Spleen (tissue), 11 donors: ENCODE results near the gene CCDC134. TPM values are rescaled to one million over a fixed set of nuclear protein-coding genes. Genes with fewer than 3 reads are reported as not detected.

Experiments used
- DNase-seq: peaks from one replicate; pipeline ENCODE4 v3.0.0-alpha.2; 2020
- H3K27ac ChIP-seq, 8 donors: fragments of 200-600 bp; sonication (generic) in 7 of 8; 1 replicate in 4 of 8; 2 replicates in 4 of 8; pipeline versions ENCODE4 v1.5.0 to v1.8.0; 2016 to 2021; ENCODE audit warnings: inconsistent platforms in 4 of 8, mild to moderate bottlenecking in 4 of 8, moderate library complexity in 1 of 8
- H3K27me3 ChIP-seq, 7 donors: fragments of 200-600 bp; sonication (generic) in 6 of 7; replicated peaks in 1 of 7; 1 replicate in 4 of 7; 2 replicates in 3 of 7; pipeline versions ENCODE4 v1.5.0 to v1.8.0; 2016 to 2021; ENCODE audit warnings: inconsistent platforms in 3 of 7, mild to moderate bottlenecking in 1 of 7
- H3K36me3 ChIP-seq, 6 donors: fragments of 200-600 bp; sonication (generic) in 5 of 6; 1 replicate in 4 of 6; 2 replicates in 2 of 6; pipeline versions ENCODE4 v1.5.0 to v1.8.0; 2016 to 2021; ENCODE audit warnings: inconsistent platforms in 2 of 6
- H3K4me1 ChIP-seq, 6 donors: fragments of 200-600 bp; sonication (generic) in 5 of 6; 1 replicate in 3 of 6; 2 replicates in 3 of 6; pipeline versions ENCODE4 v1.5.0 to v1.8.0; 2016 to 2021; ENCODE audit warnings: inconsistent platforms in 3 of 6
- H3K4me3 ChIP-seq, 8 donors: fragments of 200-600 bp; sonication (generic) in 7 of 8; 1 replicate in 4 of 8; 2 replicates in 4 of 8; pipeline versions ENCODE4 v1.5.0 to v1.8.0; 2016 to 2021; ENCODE audit warnings: inconsistent platforms in 4 of 8, mild to moderate bottlenecking in 4 of 8, moderate library complexity in 2 of 8
- H3K9me3 ChIP-seq, 8 donors: fragments of 200-600 bp; sonication (generic) in 7 of 8; 1 replicate in 4 of 8; 2 replicates in 4 of 8; pipeline versions ENCODE4 v1.5.0 to v1.8.0; 2016 to 2021; ENCODE audit warnings: inconsistent platforms in 4 of 8
- POLR2A ChIP-seq, 3 donors: fragments of 450-650 bp; IDR thresholded peaks; one replicate each; pipeline ENCODE4 v1.5.1; 2017; ENCODE audit warnings: antibody characterized with exemption in 3 of 3, mild to moderate bottlenecking in 1 of 3
- POLR2AphosphoS5 ChIP-seq, 3 donors: sonication (generic); formaldehyde crosslinking; IDR thresholded peaks; one replicate each; pipeline ENCODE4 v1.5.1; 2017; ENCODE audit warnings: antibody characterized with exemption in 3 of 3
- WGBS, 5 donors: extraction: QIAGEN DNeasy Blood & Tissue Kit in 3 of 5; methylation state at CpG; one replicate each; pipeline versions ENCODE4 v1.1.5 to v1.1.7; 2013 to 2018; 5-methylcytosine and 5-hydroxymethylcytosine counted together
- intact Hi-C: fragments of 100-400 bp; cut with DNase I; formaldehyde crosslinking; loops from one replicate; pipeline ENCODE4 v1.15.0; 2023; ENCODE audit warnings: low total_unique reads
- polyA plus RNA-seq, 3 donors: library from polyadenylated mRNA; stranded (reverse); fragments of 200-250 nt; gene quantifications; one replicate each; pipeline ENCODE4 v1.2.1, GENCODE V29; 2013
- total RNA-seq, 7 donors: library from RNA; depleted of rRNA in 3 of 7; stranded (reverse); fragments of >200 nt in 3 of 7; fragmentation: NEBNext Ultra II Directional in 4 of 7; extraction: Animal tissue kit (Norgen Biotek cat#: 25700) in 4 of 7; gene quantifications; one replicate each; pipeline versions ENCODE4 v1.1.0 to v1.2.1, GENCODE V29; 2016 to 2021
- TF ChIP-seq, protein P1 (sequence below), 11 experiments: fragments of 200-600 bp in 7 of 11; fragments of 450-650 bp in 4 of 11; sonication (generic) in 4 of 11; IDR thresholded peaks in 8 of 11; conservative IDR thresholded peaks in 3 of 11; 1 replicate in 7 of 11; 2 replicates in 4 of 11; pipeline versions ENCODE4 v1.4.0 to v1.8.0; 2016 to 2021; ENCODE audit warnings: antibody characterized with exemption in 11 of 11, inconsistent platforms in 4 of 11, mild to moderate bottlenecking in 1 of 11
- donor health status: healthy with polysubstance abuse.
- donor health status: DM: no; HTN: no; CAD: no; lungs with moderate emphysema.
- donor health status: DM: no; HTN: no; CAD: no.
- donor health status: Bipolar disorder and iron deficiency.
- donor health status: healthy.
- donor health status: DM: no; HTN: no; CAD: no.
- donor health status: DM: yes; HTN: yes; CAD: no.

The CCDC134 gene
- total and polyA plus RNA-seq, 10 donors: 0.54 to 11.8 (median 9.3) TPM

DNA sequence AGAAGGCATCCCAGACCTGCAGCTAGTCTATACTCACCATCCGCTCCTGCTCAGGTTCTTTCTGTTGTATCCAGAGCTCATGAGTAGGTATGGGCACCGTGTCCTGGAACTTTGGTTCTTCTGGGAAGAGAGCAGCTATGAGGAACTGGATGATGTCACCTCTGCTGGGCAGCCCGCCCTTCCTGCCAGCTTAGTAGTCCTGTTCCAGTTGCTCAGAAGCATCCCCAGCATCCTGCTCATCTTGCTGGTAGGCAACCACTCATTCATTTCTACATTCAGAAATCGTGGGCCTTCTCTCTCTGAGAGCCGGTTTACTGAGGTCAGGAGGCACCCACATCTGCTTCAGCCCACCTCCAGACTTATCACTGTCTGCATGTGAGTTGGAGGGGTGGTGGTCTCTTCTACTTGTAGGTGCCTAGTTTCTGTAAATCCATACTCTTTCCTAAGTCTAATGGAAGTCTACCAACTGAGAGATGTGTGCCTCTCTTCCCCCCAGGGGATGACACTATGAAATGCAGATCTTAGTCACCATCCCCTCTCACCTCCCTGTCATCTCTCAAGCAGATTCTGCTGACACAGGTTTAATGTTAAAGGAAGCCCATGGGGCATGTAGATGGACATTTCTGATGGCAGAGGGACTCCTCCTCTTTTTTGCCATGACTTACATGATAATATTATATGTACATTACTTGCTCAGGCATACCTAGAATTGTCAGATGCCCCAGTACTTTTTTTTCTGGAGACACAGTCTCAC lies 29.6 kb upstream of the CCDC134 start:
- Histone ChIP-seq H3K36me3 (no peaks in the 10 kb centered on the region), H3K27ac (no peak overlapping the region), H3K27me3 (no peaks in the 10 kb centered on the region), H3K9me3 (no peaks in the 10 kb centered on the region), H3K4me1 (peaks cover 0 to 4% (median 0%) of the 10 kb centered on the region in 6 donors), H3K4me3 (no peak overlapping the region)
- DNase-seq: no peak
- no peak for TF ChIP-seq POLR2A (IDR thresholded peaks at IDR 0.05)
- TF ChIP-seq, protein P1, sequence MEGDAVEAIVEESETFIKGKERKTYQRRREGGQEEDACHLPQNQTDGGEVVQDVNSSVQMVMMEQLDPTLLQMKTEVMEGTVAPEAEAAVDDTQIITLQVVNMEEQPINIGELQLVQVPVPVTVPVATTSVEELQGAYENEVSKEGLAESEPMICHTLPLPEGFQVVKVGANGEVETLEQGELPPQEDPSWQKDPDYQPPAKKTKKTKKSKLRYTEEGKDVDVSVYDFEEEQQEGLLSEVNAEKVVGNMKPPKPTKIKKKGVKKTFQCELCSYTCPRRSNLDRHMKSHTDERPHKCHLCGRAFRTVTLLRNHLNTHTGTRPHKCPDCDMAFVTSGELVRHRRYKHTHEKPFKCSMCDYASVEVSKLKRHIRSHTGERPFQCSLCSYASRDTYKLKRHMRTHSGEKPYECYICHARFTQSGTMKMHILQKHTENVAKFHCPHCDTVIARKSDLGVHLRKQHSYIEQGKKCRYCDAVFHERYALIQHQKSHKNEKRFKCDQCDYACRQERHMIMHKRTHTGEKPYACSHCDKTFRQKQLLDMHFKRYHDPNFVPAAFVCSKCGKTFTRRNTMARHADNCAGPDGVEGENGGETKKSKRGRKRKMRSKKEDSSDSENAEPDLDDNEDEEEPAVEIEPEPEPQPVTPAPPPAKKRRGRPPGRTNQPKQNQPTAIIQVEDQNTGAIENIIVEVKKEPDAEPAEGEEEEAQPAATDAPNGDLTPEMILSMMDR (IDR thresholded peaks at IDR 0.05 in 8 of 11, conservative IDR thresholded peaks at IDR 0.05 in 3 of 11): no peak
- no peak for TF ChIP-seq POLR2AphosphoS5 (IDR thresholded peaks at IDR 0.05)
- 80 to 86% (median 83%) methylated on average over 5 of the region's 5 CpGs for WGBS, 5 donors
- intact Hi-C loops: no loop called here

DNA sequence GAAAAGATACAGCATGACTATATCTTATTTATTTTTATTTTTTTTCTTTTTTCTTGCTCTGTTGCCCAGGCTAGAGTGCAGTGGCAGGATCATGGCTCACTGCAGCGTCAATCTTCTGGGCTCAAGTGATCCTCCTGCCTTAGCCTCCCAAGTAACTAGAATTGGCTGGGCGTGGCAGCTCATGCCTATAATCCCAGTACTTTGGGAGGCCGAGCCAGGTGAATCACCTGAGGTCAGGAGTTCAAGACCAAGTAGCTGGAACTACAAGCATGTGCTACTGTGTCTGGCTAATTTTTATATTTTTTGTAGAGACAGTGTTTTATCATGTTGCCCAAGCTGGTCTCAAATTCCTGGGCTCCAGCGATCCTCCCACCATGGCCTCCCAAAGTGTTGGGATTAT lies 28.3 kb upstream of the CCDC134 start:
- Histone ChIP-seq H3K27me3 (no peaks in the 10 kb centered on the region), H3K27ac (no peak overlapping the region), H3K4me1 (peaks cover 0 to 4% (median 0%) of the 10 kb centered on the region in 6 donors), H3K36me3 (no peaks in the 10 kb centered on the region), H3K9me3 (no peaks in the 10 kb centered on the region), H3K4me3 (no peak overlapping the region)
- no peak for DNase-seq
- 91 to 96% (median 94%) methylated on average over 4 of the region's 4 CpGs for WGBS, 5 donors
- intact Hi-C loops: no loop called here
- TF ChIP-seq POLR2AphosphoS5 (IDR thresholded peaks at IDR 0.05): no peak
- no peak for TF ChIP-seq POLR2A (IDR thresholded peaks at IDR 0.05)
- TF ChIP-seq, protein P1 (IDR thresholded peaks at IDR 0.05 in 8 of 11, conservative IDR thresholded peaks at IDR 0.05 in 3 of 11): no peak

DNA sequence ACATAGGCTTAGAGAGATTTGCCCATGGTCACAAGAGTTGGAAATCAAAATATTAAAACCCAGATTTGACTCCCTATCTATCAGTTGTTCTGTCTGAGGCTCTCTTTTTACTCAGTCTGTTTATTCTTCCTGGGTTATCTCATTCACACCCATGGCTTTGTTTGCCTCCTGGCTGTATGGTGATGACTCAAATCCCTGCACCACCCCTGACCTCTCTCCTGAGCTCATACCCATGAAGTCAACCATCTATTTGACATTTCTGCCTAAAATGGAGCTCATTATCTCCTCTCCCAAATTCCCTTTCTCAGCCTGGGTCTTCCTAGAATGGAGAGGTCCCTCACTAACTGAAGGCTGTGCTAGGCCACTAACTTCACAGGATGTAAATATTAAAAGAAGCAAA lies 27.8 kb upstream of the CCDC134 start:
- Histone ChIP-seq H3K36me3 (no peaks in the 10 kb centered on the region), H3K27me3 (no peaks in the 10 kb centered on the region), H3K4me3 (no peak overlapping the region), H3K4me1 (peaks cover 0 to 4% (median 0%) of the 10 kb centered on the region in 6 donors), H3K27ac (no peak overlapping the region), H3K9me3 (no peaks in the 10 kb centered on the region)
- TF ChIP-seq POLR2AphosphoS5 (IDR thresholded peaks at IDR 0.05) (no peak), POLR2A (IDR thresholded peaks at IDR 0.05) (no peak)
- TF ChIP-seq, protein P1 (IDR thresholded peaks at IDR 0.05 in 8 of 11, conservative IDR thresholded peaks at IDR 0.05 in 3 of 11): no peak
- intact Hi-C loops: no loop called here
- no peak for DNase-seq

DNA sequence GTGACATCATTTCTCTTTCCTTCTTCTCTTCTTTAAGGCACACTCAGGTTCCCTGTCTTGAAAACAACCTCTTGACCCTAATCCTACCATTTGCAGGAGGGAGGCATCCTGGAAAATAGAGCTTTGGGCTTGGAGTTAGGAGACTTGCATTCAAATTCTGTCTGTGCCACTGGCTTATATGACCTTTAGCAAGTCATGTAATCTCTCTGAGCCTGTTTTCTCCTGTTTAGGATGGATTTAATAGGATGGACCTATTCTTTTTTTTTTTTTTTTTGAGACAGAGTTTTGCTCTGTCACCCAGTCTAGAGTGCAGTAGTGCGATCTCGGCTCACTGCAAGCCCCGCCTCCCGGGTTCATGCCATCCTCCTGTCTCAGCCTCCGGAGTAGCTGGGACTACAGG lies 25.1 kb upstream of the CCDC134 start:
- WGBS, 5 donors: 92 to 97% (median 94%) methylated on average over 5 of the region's 5 CpGs
- intact Hi-C loops: no loop called here
- no peaks in the 10 kb centered on the region for H3K36me3 ChIP-seq
- TF ChIP-seq POLR2A (IDR thresholded peaks at IDR 0.05) (no peak), POLR2AphosphoS5 (IDR thresholded peaks at IDR 0.05) (no peak)
- TF ChIP-seq, protein P1 (IDR thresholded peaks at IDR 0.05 in 8 of 11, conservative IDR thresholded peaks at IDR 0.05 in 3 of 11): no peak
- no peaks in the 10 kb centered on the region for H3K27me3 ChIP-seq
- H3K4me1 ChIP-seq: peaks cover 0 to 5% (median 3%) of the 10 kb centered on the region in 6 donors
- H3K9me3 ChIP-seq: no peaks in the 10 kb centered on the region
- H3K4me3 ChIP-seq: no peak overlapping the region
- H3K27ac ChIP-seq: no peak overlapping the region
- no peak for DNase-seq
